CD4-positive, alpha-beta T cell treated with Interleukin-12 subunit alpha and Interleukin-12 subunit beta, for 1 hour (primary cell): ENCODE data around the gene GALNT10.

Experiments used
- DNase-seq: peaks from one replicate; pipeline ENCODE4 v3.0.0-alpha.2; 2020

The GALNT10 gene

DNA sequence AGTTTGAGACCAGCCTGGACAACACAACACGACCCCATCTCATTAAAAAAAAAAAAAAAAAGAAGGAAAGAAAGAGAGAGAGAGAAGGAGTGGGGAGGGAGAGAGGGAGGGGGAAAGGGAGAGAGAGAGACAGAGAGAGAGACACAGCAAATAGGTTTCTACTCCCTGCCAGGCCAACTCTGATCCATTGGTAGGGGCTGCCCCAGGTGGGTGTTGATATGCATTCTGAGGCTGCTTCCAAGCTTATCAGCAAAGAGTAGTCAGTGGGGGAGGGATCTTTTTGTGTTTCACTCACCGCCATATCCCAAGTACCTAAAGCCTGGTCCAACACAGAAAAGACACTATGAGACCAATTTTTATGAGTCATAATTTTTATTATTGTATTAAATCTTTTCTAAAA lies 198.3 kb downstream of the GALNT10 start:
- DNase-seq: no peak

DNA sequence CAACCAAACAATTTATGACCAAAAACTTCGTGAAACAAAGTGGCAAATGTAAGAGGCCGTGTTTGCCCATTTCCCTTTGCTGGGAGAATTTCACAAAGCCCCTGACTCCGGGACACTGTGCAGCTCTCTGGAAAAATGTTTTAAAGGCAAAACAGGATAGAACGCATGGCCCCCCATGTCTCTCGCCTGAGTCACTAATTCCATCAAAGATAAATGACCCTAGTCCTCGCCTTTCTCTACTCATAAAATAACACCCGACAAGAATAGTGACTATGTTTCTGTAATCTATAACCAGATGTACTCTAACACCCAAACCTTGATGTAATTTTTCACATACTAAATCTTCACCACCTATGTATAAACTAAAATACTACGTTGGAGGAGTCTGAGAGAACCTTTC lies 199.6 kb downstream of the GALNT10 start:
- DNase-seq: no peak

DNA sequence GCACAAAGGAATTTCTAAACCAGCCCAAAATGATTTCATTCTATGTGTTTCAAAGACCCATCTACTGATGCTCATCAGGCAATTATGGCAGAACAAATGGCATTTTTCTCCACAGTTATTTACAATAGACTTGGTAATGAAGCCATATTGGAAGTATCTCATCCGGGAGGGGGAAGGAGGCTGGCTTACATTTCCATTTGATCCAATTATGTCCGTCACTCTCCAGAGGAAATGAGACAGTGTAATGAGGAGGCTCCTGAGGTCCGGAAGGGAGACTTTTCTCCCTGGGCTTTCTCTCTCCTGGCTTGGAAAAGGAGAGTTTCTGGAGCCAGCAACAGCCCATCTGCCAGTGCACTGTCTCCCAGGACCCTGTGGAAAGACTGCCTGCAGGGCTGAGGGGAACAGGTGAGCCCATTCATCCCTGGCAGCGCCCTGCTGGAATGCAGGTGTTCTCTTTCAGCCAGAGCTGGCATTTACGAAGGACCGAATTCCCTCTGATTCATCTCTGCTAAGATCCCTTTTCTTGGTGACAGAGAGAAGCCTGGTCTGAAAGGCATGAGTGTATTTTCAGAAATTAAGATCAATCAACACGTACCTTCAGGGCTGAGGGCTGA lies 200.3 kb downstream of the GALNT10 start:
- no peak for DNase-seq

GRCh38 chr5:154391788-154392187 lies 201.3 kb downstream of the GALNT10 start:
- no peak for DNase-seq

DNA sequence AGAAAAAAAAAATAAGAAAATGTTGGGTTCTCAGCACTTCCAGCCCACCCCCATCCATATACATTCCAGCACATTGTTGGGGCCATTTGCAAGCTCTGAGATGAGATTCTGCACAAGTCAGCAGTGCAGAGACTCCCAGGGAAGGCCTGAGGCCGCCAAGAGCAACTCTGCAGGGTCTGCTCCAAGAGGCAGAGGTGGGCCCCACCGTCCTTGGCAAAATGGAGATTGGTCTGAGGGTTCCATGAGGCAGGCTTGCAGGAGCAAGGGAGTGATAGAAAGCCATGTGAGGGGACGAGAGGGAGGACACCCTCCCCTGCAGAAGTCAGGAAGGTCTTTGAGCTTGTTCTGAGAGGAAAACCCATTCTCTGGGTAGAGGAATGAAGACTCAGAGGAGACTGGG lies 203.3 kb downstream of the GALNT10 start:
- no peak for DNase-seq

DNA sequence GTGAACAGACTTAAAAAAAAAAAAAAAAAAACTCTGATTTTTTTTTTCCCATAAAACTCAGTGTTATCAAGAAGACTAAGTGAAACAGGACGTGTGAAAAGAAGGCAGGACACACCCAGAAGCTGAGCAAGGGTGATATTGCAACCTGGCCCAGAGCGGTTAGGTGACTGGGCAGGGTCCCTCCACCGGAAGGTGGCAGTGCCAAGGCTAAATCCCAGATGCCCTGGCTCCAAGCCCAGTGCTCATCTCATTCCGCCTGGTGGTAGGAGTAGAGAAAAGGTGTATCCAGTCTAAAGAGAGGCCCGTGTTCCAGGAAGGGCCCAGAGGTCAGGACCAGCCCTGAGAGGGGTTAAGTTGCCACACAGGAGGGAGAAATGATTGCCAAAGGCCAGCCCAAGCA lies 203.8 kb downstream of the GALNT10 start:
- DNase-seq: no peak

GRCh38 chr5:154395407-154396106 lies 205.0 kb downstream of the GALNT10 start:
- DNase-seq: no peak

DNA sequence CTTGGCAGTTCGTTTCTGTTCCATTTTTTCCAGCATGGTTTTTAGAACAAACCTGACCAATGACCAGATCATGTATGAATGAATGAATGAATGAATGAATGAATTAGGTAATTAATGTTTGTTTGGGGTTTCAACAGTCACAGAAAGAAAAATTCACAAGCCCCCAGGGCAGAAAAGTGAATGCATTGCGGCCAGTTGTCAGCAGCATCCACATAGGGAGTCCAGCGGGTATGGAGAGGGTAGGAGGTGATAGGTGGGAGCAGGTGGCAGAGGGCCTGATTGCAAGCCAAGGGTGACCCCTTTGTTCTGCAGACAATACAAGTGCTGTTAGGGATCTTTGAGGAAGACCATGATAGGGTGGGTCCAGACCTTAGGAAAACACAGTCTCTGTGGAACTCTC lies 205.6 kb downstream of the GALNT10 start:
- DNase-seq: no peak

- DNase-seq: no peak
These were observed 207.3 kb downstream of the GALNT10 start for GRCh38 chr5:154397652-154398406.

DNA sequence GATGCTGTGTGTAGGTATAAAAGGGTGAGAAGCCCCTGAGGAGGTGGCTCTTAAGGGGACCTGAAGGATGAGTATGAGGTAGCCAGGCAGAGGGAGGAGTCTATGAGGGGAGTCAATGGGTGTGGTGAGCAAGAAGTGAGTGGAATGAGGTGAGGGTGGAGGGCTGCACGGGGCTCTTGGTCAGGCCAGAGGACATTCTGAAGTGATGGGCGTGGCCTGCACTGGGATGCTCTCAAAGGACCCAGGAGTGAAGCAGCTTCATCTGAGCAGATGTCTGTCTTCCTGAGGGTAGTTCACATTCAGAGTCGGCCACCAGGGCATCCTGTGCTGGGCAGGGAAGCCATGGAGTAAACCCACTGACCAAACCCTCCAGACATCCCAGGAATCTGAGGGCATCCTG lies 210.1 kb downstream of the GALNT10 start:
- no peak for DNase-seq

GRCh38 chr5:154401355-154401754 lies 210.8 kb downstream of the GALNT10 start:
- no peak for DNase-seq

GRCh38 chr5:154401931-154402330 lies 211.4 kb downstream of the GALNT10 start:
- no peak for DNase-seq

DNA sequence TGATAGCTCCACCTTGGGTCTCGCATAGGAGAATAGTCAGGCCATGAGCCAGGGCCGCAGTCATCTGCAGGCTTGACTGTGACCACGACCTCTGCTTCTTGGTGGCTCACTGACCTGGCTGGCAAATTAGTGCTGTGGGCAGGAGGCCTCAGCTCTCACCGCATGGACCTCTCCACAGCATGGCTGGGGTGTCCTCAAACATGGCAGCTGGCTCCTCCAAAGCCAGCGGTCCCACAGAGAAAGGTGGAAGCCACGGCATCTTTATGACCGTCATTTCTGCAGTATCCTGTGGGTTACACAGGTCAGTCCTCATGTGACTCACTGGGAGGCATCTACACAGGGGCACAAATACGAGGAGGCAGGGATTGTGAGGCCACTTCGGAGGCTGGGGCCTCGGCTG lies 212.1 kb downstream of the GALNT10 start:
- DNase-seq: no peak

DNA sequence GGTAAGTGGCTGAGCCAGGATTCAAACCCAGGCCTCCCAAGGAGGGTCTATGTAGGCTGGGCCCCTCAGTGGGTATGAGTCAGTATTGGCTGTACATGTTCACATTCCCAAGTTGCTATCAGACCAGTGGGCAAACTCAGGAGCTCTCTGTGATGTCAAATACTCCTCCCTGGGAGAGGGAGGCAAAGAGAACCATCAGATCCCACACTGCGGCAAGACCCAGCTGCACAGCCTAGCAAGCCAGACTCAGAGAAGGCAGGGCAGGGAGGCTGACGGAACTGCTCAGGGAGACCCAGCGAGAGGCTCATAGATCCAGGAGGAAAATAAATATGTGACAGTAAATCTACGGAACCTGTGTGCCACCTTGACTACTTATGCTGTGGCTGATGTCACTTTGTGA lies 212.7 kb downstream of the GALNT10 start:
- DNase-seq: no peak

- DNase-seq: no peak
These were observed 213.3 kb downstream of the GALNT10 start for GRCh38 chr5:154403776-154404387.

- peak; percentile 71 for DNase-seq
These were observed 214.7 kb downstream of the GALNT10 start for GRCh38 chr5:154405078-154405792.

DNA sequence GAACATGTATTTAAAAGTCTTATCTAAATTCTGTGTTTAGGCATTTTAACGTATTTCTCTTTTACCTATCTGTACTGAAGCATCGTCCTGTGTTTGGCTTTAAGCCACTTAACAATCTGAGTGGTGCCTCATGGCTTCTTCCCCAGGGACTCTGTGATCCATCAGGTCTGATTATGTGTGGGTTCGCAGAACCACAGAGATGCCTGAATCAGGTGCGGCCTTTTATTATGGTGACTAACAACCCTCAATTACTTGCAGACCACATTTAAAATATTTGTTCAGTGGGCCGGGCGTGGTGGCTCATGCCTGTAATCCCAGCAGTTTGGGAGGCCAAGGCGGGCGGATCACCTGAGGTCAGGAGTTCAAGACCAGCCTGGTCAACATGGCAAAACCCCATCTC lies 215.7 kb downstream of the GALNT10 start:
- no peak for DNase-seq

DNA sequence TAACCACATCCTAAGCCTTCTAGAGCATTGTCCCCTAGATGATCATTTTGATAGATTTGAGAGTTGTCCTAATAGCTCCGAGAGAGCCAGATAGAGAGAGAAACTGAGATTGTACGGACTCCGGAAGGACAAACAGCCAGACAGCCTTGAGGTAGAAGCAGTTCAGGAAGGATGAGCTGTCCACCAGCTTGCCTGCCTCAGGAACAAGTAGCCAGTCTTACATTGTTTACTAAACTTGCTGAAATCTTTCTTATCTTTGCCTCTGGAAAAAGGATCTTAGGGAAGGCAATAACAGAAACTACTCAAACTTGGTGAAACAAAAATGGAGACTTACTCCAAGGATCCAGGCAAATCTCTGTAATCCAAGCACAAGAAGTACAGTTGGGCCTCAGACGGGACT lies 216.3 kb downstream of the GALNT10 start:
- no peak for DNase-seq

GRCh38 chr5:154408811-154409210 lies 218.3 kb downstream of the GALNT10 start:
- no peak for DNase-seq

- DNase-seq: no peak
These were observed 218.8 kb downstream of the GALNT10 start for GRCh38 chr5:154409230-154409840.

GRCh38 chr5:154410008-154410407 lies 219.5 kb downstream of the GALNT10 start:
- no peak for DNase-seq

GRCh38 chr5:154410786-154411185 lies 220.3 kb downstream of the GALNT10 start:
- DNase-seq: no peak

GRCh38 chr5:154411338-154411737 lies 220.8 kb downstream of the GALNT10 start:
- no peak for DNase-seq
